Retinal pigment epithelial cell (primary cell): ENCODE measurements around the gene KDM3B.
A peak's percentile ranks its signal among the peaks of the same experiment; 100 is the strongest.

Experiments used
- DNase-seq: peaks from one replicate; pipeline ENCODE4 v3.0.0-alpha.2; 2010; ENCODE audit warnings: low read depth
- H3K4me3 ChIP-seq: 2 replicates; pipeline ENCODE4 v1.5.1; 2011; ENCODE audit warnings: mild to moderate bottlenecking, low read length, control low read depth, moderate library complexity
- CTCF ChIP-seq: conservative IDR thresholded peaks from 2 replicates; pipeline ENCODE4 v1.5.1; 2011; ENCODE audit warnings: low read depth, low read length, control low read depth, inconsistent platforms

The KDM3B gene

GRCh38 chr5:138459311-138459933 is 106.9 kb downstream of the KDM3B start:
- DNase-seq = no peak
- no peak overlapping the region for H3K4me3 ChIP-seq
- no peak for TF ChIP-seq CTCF

GRCh38 chr5:138460032-138460693 is 107.7 kb downstream of the KDM3B start:
- DNase-seq = no peak
- no peak overlapping the region for H3K4me3 ChIP-seq
- no peak for TF ChIP-seq CTCF

- TF ChIP-seq CTCF = no peak
- no peak for DNase-seq
Measured at GRCh38 chr5:138461343-138462125, 109.0 kb downstream of the KDM3B start.

GRCh38 chr5:138463419-138464007 is 111.0 kb downstream of the KDM3B start:
- peak; percentile 4 for TF ChIP-seq CTCF
- no peak for DNase-seq
- H3K4me3 ChIP-seq = peak overlapping the region; percentile 91

More at GRCh38 chr5:138461343-138462125, 109.0 kb downstream of the KDM3B start:
- H3K4me3 ChIP-seq = no peak overlapping the region

GRCh38 chr5:138464008-138464387 is 111.5 kb downstream of the KDM3B start:
- DNase-seq = peak; percentile 82

More at GRCh38 chr5:138464008-138464387, 111.5 kb downstream of the KDM3B start:
- peak overlapping the region; percentile 91 for H3K4me3 ChIP-seq
- TF ChIP-seq CTCF = peak; percentile 66
